Choroid plexus epithelial cell (primary cell): Measurements from ENCODE around the gene MASP1.
A peak's percentile ranks its signal among the peaks of the same experiment; 100 is the strongest.

Experiments
- DNase-seq: peaks from one replicate; pipeline ENCODE4 v3.0.0-alpha.2; 2010; ENCODE audit warnings: low read depth
- H3K4me3 ChIP-seq: 2 replicates; pipeline ENCODE4 v1.5.1; 2011; ENCODE audit warnings: low read depth, mild to moderate bottlenecking, control low read depth, low read length, moderate library complexity
- CTCF ChIP-seq: conservative IDR thresholded peaks from 2 replicates; pipeline ENCODE4 v1.5.1; 2011; ENCODE audit warnings: low read depth, mild to moderate bottlenecking, control low read depth, inconsistent platforms, low read length, moderate library complexity

MASP1 gene

GRCh38 chr3:187213616-187214015 lies 77.9 kb downstream of the MASP1 start:
- TF ChIP-seq CTCF: no peak

GRCh38 chr3:187212705-187213104 lies 78.8 kb downstream of the MASP1 start:
- no peak overlapping the region for H3K4me3 ChIP-seq
- no peak for DNase-seq
- TF ChIP-seq CTCF: no peak

More at GRCh38 chr3:187213616-187214015, 77.9 kb downstream of the MASP1 start:
- DNase-seq: no peak
- no peak overlapping the region for H3K4me3 ChIP-seq

GRCh38 chr3:187212196-187212545 lies 79.4 kb downstream of the MASP1 start:
- TF ChIP-seq CTCF: no peak

GRCh38 chr3:187211532-187212195 lies 79.9 kb downstream of the MASP1 start:
- no peak for TF ChIP-seq CTCF
- H3K4me3 ChIP-seq: no peak overlapping the region
- DNase-seq: peak; percentile 71

More at GRCh38 chr3:187212196-187212545, 79.4 kb downstream of the MASP1 start:
- no peak for DNase-seq
- no peak overlapping the region for H3K4me3 ChIP-seq

GRCh38 chr3:187210545-187211327 lies 80.8 kb downstream of the MASP1 start:
- H3K4me3 ChIP-seq: no peak overlapping the region
- peak; percentile 29 for DNase-seq
- TF ChIP-seq CTCF: no peak

GRCh38 chr3:187210091-187210490 lies 81.4 kb downstream of the MASP1 start:
- DNase-seq: no peak
- H3K4me3 ChIP-seq: no peak overlapping the region
- TF ChIP-seq CTCF: no peak
